KOPT-K1 (cell line): Measurements from ENCODE around the gene PDYN.

Experiments used
- H3K27ac ChIP-seq: fragments of 200-600 bp; sonication (generic); 2 replicates; pipeline ENCODE4 v1.5.1; 2016; ENCODE audit warnings: antibody characterized with exemption, mild to moderate bottlenecking, low read depth, low read length; ENCODE audit not compliant: poor library complexity, severe bottlenecking
- H3K36me3 ChIP-seq: fragments of 200-600 bp; sonication (generic); 2 replicates; pipeline ENCODE4 v1.5.1; 2017; ENCODE audit warnings: antibody characterized with exemption, mild to moderate bottlenecking, low read length, moderate library complexity; ENCODE audit not compliant: insufficient read depth
- H3K9me3 ChIP-seq: fragments of 200-600 bp; sonication (generic); 2 replicates; pipeline ENCODE4 v1.5.1; 2017; ENCODE audit warnings: antibody characterized with exemption, low read length, mild to moderate bottlenecking; ENCODE audit not compliant: insufficient read depth, poor library complexity, severe bottlenecking

PDYN gene

DNA sequence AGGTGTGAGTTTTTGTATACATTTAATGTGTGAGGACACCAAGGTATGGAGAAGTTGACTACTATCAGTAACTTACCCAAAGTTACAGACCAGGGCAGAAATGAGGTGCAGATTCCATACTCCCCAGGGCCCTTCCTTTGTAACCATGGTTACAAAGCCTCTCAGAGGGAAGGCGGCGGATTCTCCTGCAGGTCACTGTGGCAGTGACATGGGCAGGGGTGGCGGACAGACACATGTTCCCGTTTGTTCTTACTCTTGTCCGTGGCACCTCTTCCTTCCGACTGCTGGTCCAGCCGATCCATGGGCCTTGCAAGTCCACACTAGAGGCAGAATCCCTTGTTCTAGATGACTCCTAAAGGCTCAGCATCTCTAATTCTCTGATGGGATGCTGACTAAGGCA, 43.0 kb downstream of the PDYN start:
- Histone ChIP-seq H3K27ac (no peak overlapping the region), H3K9me3 (no peaks in the 10 kb centered on the region), H3K36me3 (no peaks in the 10 kb centered on the region)

DNA sequence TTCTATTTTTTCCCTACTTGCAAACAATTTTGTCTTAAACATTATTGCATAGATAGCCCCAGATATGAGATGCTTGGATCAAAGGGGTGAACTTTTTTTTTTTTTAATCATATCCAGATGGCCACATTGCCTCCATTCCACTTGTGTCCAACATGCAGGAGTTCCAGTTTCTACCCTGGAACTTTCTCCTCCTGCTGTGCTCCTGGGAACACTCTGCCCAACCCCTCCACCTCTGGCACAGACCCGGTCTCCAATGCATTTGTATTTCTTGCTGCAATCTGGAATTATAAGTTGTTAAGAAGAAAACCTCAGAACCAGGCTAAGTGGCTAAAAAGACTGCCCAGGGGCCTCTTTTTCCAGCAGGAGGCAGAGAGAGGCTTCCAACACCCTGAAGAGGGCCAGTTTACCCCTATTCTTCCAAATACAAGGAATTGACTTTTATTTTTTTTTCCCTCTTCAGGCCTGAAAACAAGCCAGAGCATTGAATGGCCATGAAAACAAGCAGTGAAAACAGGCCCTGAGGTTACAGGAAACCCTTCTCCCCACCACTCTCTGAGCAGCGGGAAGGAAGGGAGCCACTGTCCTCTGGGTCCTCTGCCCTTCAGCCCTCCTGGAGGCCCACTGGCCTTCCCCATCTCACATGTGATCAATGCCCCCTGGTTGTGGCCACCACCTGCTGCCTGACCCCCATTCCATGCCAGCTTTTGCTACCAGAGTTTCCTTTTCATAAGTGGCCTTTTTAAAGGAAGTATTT, 44.3 kb downstream of the PDYN start:
- Histone ChIP-seq H3K9me3 (no peaks in the 10 kb centered on the region), H3K36me3 (no peaks in the 10 kb centered on the region), H3K27ac (no peak overlapping the region)

DNA sequence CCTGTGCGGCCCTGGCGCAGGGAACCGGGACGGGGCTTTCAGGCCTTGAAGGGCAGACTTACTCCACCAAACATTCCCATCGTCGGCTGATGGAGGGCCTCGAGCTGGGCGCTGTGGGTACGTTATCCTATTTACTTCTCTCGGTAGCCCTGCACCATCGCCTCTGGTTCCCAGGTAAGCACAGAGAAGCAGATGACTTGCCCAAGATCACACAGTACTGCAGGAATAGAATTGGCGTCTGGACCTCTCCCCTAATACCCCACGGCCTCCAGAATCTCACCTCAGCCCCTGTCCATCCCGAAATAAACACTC, 46.4 kb downstream of the PDYN start:
- Histone ChIP-seq H3K9me3 (no peaks in the 10 kb centered on the region), H3K36me3 (no peaks in the 10 kb centered on the region), H3K27ac (no peak overlapping the region)

DNA sequence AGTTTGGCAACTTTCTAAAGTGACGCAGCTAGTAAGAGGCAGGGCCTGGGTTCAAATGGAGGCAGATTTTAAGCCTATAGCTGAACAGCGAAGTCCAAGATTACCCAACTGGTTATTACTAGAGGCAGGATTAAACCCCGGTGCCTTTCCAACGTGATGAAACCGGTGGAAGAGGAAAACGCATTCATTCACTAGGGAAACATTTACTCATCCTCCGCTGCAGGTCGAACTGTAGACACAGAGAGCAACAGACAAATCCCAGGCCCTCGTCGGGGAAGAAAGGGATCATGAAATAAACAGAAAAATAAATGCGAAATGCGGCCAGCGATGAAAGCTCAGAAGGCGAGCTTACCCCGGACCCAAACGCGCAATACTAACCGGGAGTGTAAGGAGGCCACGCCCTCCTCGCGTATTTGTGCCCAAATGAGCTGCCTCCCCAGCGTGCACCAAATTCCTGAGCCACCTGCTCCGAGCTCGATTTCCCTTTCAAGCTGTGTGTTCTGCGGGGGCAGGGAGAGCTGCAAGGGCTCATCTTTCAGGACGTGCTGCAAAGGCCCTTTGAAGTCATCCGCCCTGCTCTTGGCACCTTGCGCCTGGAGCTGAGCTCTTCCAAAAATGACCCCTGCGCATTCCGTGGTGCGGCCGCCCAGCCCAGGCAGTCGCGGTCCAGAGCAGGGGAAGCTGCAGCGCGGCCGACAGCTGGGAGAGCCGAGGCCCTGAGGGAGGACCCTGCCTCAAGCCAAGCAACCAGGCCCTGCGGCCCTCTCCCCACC, 46.9 kb downstream of the PDYN start:
- Histone ChIP-seq H3K36me3 (no peaks in the 10 kb centered on the region), H3K27ac (no peak overlapping the region), H3K9me3 (no peaks in the 10 kb centered on the region)

DNA sequence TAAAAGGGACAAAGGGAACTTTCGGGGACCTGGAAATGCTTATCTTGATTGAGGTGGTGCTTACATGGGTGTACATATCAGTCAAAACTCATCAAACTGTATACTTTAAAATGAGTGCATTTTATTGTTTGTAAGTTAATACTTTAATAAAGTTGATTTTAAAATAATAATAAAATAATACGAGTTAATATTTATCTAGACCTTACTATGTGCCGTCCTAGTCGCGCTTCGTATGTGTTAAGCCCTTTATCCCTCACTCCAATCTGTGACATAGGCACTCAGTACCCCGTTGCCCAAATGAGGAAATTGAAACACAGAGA, 47.5 kb downstream of the PDYN start:
- Histone ChIP-seq H3K36me3 (no peaks in the 10 kb centered on the region), H3K27ac (no peak overlapping the region)

DNA sequence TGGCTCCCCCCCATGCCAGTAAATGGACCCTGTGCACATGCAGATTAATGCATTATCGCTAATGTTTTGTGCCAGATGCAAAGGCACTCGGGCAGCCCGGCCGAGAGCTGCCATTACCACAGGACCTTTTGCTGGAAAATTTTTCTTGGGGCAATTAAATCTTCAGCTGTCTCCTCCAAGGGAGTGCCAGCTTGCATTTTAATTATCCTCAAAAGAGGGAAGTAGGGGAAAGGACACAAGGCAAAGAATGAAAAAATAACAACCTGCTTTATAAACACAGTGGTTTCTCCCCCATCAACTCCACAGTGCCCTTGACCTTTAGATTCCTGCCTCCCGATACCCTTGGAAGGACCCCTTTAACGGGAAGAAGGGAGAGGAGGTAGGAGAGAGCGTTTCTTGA, 48.2 kb downstream of the PDYN start:
- Histone ChIP-seq H3K36me3 (no peaks in the 10 kb centered on the region), H3K27ac (no peak overlapping the region), H3K9me3 (no peaks in the 10 kb centered on the region)

More for the DNA sequence above, 47.5 kb downstream of the PDYN start:
- H3K9me3 ChIP-seq = no peaks in the 10 kb centered on the region

DNA sequence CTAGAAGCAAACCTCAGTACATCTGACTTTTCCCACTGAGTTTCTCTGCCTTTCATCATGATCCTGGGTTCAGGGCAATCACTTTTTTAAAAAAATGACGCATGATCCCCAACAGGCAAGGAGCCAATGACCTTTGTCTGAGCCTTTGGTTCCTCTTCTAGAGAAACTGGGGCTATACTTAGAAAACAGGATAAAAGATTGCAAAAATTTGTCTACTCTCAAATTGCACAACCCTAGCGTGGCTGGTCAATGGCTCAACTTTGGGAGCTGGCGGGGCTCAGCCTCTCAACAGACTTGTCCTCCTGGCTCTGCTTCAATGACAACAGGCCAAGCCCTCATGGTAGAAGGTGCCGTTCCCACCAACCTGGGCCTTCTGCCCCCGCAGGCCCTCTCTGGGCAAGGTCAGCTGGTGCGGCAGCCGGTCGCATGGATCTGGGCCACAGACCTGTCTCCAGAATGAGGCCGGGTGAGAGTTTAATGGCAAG, 48.7 kb downstream of the PDYN start:
- Histone ChIP-seq H3K9me3 (no peaks in the 10 kb centered on the region), H3K36me3 (no peaks in the 10 kb centered on the region), H3K27ac (no peak overlapping the region)

DNA sequence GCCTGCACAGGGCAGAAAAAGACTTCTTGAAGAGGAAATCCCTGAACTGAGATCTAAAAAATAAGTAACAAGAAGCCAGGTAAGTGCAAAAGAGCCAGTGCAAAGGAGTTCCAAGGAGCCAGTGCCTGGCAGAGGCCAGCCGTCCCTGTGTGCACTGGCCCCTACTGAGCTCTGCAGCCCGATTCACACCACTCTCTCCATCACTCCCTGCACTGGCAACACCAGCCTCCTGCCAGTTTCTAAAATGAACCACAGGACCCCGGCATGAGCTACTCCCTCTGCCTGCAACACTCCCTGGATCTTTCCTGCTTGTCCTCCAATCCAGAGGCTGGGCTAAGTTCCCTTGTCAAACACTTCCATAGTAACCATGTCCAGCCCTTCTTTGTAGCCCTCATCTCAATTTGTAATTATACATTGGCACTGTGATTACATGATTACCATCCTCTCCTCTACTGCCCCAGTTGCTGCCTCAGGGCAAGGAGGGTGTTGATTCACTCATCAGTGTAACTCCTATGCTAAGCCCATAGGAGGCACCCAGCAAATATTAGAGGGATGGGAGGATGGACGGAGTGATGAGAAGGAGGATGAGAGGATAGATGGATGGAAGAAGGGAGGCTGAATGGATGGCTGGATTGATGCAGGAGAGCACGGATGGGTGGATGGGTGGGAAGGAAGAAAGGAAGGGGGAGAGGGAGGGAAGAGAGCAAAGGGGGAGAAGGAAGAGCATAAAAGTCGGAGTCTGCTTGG, 49.3 kb downstream of the PDYN start:
- no peak overlapping the region for H3K27ac ChIP-seq
- H3K36me3 ChIP-seq = no peaks in the 10 kb centered on the region

DNA sequence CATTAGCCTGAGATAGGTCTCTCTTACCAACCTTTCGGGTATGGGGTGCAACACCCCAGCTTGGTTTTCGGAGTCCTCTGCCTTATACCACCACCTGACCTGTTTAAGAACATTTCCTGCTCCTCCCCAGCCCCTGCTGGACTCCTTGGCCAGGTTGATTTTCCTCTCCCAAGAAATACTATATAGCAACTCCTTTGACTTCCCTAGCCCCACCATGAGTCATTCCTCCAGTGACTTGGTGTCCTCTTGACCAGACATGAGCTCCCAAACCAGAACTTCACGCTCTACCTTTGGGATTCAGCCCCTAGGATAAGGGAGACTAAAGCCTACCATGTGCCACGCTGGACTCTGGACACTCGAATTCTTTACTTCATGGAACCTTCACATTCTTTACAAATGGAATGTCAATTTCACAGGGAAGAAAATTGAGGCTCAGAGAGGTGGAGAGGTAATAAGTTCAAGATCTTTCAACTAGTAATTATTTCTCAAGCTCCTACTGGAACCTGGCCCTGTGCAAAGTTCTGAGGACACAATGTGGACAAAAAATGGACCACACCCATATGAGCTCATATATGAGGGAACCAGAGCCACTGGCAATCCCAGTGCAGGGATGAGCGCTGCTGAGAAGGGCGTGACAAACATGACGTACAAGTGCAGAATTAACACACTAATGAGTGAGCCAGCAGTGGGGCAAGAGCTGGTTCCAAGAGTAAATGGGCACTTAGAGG, 50.4 kb downstream of the PDYN start:
- Histone ChIP-seq H3K9me3 (no peaks in the 10 kb centered on the region), H3K36me3 (no peaks in the 10 kb centered on the region), H3K27ac (no peak overlapping the region)

More for the DNA sequence above, 49.3 kb downstream of the PDYN start:
- H3K9me3 ChIP-seq = no peaks in the 10 kb centered on the region

DNA sequence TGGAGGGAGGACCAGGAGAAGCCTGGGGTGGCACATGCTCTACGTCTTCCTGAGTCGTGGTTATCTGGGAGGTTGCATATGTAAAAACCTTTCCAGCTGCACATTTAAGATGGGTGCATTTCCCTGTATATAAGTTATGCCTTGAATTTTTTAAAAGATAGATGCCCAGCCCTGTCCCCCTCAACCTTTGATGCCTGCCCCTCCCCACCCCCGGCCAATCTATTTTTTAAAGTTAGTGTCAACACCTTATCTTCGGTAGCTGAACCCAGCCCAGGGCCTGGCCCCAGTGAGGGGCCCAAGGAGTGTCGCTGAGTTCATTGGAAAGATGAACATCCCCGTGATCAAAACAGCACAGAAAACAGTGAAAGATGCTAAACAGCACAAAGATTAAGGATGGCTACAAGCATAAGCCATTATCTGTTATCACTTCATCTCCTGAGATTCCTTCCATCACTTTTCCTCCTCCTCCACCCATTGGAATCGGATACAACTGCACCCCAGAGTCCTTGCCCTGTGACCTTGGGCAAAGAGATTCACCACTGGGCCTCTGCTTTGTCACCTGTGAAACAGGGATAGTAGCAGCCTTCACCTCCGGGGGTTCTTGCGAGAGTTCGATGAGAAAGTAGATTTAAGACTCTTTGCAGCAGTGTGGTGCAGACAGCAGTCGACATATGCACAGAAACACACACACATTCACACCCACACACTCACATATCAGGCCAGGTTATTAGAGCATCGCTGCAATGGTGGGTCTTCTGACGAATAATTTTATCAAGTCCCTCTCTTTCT, 51.2 kb downstream of the PDYN start:
- Histone ChIP-seq H3K27ac (no peak overlapping the region), H3K36me3 (no peaks in the 10 kb centered on the region), H3K9me3 (no peaks in the 10 kb centered on the region)

DNA sequence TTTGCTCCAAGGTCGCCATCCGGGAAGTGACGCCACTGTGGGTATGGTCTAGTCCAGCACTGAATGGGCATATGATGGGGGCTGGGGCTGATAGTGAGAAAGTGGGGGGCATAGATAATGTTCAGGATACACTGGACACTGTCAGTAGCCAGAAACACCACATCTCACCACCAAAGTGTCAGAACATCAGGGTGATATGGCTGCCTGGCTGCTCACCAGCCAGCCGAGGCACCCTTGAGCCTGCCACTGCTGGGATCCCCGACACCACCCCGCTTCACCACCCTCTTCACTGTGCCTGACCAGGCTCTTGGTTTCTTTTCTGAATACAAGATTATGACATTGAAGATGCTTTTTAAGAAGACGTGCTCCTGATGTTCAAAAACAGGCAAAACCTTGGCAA, 51.8 kb downstream of the PDYN start:
- no peaks in the 10 kb centered on the region for H3K36me3 ChIP-seq
- H3K27ac ChIP-seq = no peak overlapping the region
- no peaks in the 10 kb centered on the region for H3K9me3 ChIP-seq

DNA sequence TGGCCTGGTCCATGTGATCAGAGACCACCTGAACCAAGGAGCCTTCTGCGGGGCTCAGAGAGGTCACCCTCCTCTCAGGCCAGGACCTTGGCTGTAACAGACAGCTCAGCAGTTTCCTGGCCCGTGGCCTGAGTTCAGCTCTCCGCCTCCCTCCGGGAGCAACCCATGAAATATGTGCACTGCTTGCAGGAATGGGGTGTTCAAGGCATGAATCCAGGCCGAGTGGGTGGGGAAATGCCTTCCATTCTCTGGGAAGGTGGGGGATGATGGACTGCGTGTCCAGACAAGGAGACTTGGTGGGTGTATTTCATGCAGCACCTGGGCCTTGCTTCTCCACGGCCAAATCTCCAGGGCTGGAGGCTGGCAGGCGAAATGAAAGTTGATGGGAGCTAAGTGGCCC, 52.6 kb downstream of the PDYN start:
- no peak overlapping the region for H3K27ac ChIP-seq
- H3K9me3 ChIP-seq = no peaks in the 10 kb centered on the region
- no peaks in the 10 kb centered on the region for H3K36me3 ChIP-seq

DNA sequence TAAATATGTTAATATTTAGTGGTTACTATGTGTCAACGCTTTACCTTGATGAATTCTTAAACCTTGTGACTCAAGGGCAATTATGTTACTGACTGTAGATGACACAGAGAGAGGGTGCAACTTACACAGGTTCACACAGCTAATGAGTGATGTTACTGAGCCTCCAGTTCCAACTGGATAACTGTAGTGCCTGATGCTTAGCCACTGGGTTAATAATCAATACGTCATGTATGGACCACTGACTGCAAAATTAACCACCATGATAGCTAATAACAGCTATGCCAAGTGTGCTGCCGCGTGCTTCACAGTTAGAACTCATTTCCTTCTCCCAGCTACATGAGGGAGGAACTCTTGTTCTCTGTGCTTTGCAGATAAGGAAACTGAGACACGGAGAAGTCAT, 53.3 kb downstream of the PDYN start:
- no peak overlapping the region for H3K27ac ChIP-seq
- no peaks in the 10 kb centered on the region for H3K9me3 ChIP-seq
- no peaks in the 10 kb centered on the region for H3K36me3 ChIP-seq

DNA sequence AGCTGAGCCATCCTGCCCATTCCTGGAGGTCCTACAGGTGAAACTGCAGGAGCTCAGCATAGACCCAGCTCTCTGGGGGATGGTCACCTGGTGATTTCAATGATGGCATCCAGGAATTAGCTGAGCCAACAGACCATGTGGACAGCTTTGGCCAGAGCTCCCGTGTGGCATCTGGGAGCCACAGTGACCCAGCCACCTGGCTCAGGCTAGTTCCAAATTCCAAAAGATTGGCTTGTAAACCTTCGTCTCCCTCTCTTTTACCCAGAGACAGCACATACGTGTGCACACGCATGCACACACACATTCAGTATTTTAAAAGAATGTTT, 54.6 kb downstream of the PDYN start:
- H3K9me3 ChIP-seq = no peaks in the 10 kb centered on the region
- no peak overlapping the region for H3K27ac ChIP-seq
- no peaks in the 10 kb centered on the region for H3K36me3 ChIP-seq
